GM19099 (cell line): ENCODE measurements around the gene SMCR8.

Experiments used
- POLR2A ChIP-seq: IDR thresholded peaks from 3 replicates; pipeline ENCODE4 v1.6.1; 2011; ENCODE audit warnings: low read depth; ENCODE audit not compliant: insufficient read length; ENCODE audit errors: extremely low read depth

SMCR8 gene, protein sequence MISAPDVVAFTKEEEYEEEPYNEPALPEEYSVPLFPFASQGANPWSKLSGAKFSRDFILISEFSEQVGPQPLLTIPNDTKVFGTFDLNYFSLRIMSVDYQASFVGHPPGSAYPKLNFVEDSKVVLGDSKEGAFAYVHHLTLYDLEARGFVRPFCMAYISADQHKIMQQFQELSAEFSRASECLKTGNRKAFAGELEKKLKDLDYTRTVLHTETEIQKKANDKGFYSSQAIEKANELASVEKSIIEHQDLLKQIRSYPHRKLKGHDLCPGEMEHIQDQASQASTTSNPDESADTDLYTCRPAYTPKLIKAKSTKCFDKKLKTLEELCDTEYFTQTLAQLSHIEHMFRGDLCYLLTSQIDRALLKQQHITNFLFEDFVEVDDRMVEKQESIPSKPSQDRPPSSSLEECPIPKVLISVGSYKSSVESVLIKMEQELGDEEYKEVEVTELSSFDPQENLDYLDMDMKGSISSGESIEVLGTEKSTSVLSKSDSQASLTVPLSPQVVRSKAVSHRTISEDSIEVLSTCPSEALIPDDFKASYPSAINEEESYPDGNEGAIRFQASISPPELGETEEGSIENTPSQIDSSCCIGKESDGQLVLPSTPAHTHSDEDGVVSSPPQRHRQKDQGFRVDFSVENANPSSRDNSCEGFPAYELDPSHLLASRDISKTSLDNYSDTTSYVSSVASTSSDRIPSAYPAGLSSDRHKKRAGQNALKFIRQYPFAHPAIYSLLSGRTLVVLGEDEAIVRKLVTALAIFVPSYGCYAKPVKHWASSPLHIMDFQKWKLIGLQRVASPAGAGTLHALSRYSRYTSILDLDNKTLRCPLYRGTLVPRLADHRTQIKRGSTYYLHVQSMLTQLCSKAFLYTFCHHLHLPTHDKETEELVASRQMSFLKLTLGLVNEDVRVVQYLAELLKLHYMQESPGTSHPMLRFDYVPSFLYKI

DNA sequence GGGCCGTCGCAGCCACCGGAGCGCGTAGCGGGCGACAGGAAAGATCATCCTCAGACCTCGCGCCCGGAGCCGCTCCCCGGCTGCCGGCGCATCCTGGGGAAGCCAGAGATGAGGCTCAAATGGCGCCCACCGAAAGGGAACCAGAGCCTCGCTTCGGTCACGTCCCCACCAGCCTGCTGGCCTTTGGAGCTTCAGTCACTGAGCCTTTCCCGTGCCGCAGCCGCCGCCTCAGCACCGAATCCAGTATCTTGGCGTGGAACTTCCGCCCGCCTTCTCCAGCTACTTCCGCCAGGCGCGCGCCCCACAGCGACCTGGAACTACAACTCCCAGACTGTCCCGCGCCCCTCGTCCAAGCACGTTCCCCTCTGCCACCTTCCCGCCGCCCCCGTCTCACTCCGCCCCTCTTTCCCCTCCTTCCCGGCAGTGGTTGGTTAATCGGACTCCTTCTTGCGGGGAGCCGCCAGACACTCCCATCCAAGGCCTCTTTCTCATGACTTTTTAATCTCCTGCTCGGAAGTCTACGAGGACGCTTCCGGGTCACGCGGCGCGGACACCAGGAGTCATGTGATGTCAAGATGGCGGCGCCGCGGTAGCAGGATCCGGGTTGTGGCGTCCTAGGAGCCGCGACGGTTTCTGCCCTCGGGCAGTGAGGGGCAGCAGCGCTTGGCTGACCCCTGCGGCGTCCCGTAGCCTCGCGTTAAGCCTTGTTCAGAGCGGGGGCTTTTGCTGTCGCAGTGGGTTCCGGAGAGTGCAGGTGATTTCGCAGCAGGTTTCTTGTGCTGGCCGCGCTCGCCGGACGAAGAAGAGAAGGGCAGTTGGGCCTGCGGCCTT lies at the start of gene SMCR8, which contains the start of gene TOP3A:
Gene SMCR8, plus strand, starts transcription at position 563 of the 831 bp plus-strand sequence. CDS start 497 bp downstream, outside the sequence.
Gene TOP3A, minus strand, starts transcription at position 264 of the 831 bp plus-strand sequence. Its CDS starts 216 bp downstream, at position 48.
- TF ChIP-seq POLR2A: peak; percentile 66

DNA sequence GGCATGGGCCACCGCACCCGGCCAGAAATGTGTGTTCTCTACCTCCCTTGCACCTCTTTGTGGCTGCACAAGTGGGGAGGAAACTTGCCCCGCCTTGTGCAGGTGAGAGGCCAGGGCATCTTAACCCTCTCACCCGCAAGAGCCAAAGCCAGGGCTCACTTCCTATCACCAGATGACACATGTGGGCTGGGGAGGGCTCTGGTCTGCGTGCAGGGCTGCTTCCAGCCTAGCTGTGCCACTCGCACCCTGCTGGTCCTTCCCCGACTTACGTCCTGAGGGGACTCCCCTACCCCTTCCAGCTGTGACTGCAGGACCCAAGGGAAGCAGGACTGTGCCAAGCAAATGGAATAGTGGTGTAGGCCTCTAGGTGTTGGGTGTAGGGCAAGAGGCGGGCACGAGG lies 47.7 kb upstream of the SMCR8 start:
- TF ChIP-seq POLR2A: no peak

DNA sequence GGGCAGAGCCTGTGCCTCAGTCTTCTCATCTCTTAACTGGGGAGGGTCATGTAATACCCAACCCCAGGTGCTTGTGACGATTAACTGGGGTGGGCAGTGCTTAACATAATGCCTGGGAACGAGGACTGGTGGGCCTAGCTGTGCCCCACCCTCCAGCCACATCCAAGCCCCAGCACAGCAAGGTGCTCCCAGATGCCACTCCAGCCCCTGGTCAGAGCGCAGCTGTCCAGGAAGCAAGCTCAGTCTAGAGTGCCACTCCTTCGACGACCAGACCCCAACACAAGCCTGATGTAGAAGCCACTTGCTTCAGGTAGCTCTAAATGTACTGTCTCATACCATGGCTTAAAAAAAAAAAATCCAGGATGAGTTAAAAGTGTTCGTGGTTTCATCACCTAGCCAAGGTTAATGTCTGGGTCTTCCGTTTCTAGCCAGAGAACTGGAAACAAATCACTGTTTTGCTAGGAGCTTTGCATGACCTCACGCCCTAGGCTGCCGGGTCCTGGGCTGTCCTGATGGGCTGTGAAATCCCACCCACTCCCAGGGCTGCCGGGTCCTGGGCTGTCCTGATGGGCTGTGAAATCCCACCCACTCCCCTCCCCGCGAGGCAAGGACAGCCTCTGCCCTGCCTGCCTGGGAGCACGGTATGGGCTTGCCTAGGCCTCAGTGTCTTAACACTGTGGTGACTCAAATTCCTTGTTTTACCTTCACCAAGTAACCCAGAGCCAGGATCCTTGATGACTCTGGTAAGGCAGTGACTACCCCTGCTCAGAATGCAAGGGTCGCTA lies 47.0 kb upstream of the SMCR8 start:
- TF ChIP-seq POLR2A: no peak

DNA sequence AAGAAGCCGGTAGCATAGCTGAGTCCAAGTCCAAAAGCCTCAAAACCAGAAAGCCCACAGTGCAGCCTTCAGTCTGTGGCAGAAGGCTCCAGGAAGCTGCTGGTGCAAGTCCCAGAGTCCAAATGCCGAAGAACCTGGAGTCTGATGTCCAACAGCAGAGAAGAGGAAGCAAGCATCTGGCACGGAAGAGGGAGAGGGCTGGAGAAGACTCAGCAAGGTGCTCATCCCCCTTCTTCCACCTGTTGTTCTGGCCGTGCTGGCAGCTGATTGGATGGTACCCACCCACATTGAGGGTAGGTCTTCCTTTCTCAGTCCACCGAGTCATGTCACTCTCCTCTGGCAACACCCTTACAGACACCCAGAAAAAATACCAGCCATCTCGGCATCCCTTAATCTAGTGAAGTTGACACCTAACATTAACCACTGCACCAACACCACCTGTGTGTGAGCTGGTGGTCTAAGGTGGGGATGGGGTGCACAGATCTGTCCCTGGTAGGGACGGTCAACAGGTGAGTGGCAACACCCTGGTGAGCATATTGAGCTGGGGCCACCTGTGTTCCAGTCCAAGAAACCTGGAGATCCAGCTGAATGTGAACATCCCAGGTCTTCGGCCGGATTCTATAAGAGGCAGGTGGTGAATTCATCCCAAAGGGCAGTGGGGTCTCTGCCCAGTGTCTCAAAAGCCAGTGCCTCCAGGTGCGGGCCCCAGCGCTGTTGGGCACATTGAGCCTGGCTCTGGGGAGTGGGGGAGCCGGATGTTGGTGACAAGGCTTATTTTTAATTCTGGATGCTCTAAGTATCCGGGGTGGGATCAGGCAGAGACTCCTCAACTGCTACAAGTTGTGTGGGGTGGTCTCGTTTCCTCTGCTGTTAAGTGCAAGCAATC lies 44.8 kb upstream of the SMCR8 start:
- no peak for TF ChIP-seq POLR2A

DNA sequence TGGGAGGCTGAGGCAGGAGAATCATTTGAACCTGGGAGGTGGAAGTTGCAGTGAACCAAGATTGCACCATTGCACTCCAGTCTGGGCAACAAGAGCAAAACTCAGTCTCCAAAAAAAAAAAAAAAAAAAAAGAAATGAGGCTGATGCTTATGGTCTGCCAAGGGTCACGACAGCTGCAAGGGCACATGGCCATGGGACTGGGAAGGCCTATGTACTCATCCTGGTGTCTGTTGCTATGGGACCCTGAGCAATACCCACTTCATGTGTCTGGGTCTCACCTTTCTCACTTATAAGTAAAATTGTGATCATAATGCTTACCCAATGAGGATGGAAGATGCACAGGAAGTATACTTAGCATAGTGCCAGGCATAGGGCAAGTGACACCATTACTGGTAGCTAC lies 38.0 kb upstream of the SMCR8 start:
- TF ChIP-seq POLR2A: no peak

DNA sequence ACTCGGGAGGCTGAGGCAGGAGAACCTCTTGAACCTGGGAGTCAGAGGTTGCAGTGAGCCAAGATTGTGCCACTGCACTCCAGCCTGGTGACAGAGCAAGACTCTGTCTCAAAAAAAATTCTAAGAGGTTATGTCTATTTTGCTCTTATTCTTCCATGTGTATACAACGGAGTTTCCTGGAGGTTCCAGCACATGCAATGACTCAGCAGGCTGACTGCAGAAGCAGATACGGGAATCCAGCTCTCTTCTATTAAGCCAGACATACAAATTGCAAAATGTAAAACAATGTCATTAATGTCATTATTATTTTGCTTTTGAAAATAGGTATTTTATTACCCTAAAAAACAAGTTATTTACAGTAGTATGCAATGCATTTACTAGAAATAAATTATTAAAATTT lies 36.2 kb upstream of the SMCR8 start:
- no peak for TF ChIP-seq POLR2A

DNA sequence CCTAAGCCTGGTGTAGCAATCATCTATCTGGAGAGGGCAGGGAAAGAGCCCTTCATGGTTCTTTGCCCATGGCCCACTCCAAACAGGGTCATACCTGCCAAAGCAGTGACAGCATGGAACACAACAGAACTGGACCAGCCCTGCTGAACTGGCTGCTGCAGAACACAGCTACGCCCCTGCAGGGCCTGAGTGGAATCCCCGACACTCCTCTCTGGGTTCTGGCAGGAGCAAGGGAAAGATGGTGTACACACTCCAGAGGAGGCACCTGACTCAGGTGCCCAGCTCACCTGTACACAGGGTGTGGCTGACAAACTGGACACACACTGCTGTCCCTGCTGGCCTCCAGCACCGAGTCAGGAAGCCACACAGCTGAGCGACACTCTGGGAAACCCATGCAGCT lies 34.8 kb upstream of the SMCR8 start:
- no peak for TF ChIP-seq POLR2A

DNA sequence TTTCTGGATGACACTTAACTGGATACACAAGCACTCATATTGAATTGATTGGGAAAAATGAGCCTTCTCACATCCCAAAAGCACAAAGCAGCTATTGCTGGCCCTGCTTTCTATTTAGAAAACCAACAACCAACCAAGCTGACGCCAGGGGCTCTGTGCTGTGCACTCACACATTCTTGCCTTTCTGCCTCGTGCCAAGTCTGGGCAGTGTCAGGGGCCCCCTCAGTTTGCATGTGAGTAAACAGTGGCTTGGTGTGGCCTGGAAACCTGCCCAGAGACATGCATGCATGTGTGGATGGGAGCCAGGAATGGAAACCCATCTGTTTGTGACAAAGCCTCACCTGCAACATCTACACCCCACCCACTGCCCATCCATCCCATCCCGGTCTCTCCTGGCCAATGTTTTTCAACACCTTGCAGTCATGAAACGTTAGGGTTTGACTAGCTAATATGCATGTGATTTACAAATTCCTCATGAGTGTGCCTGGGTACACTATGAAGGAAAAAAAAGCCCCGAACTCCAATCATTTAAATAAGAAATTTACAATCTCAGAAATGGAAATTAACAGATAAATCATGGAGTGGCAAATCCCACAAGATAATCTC lies 34.2 kb upstream of the SMCR8 start:
- no peak for TF ChIP-seq POLR2A

DNA sequence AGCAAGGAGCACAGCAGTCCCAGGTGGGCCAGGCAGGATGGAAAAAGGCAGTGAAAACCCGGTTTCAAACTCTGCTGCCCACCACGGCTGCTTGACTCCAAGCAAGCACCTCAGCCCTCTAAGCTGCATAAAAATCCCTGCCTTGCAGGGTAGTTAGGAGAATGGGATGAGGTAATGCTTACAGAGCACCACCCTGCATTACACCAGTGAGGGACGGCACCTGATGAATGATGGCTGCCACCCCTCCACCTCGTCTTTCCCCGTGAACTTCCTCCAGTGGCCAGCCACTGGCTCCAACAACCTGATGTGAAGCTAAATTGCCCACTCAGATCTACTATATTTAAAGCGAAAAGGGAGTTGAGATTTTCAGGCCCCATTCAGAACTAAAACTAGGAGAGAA lies 33.3 kb upstream of the SMCR8 start:
- no peak for TF ChIP-seq POLR2A

DNA sequence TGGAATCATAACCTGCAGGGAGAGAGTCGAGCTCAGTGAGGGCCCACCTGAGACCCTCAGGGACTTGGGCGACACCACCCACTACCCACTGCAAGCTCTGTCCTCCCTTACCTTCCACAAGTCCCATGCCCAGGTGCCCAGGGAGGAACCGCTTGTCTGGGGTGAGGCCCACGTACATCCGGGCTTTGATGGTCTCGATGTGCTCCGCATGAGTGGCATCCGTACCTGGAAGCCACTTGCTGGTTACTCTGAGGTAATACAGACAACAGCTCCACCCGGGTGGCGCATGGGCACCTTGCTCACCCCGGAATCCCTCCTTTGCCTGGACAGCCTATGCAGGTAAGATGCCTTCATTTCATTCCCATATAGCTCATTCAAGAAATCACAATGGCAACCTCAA lies 29.8 kb upstream of the SMCR8 start:
- TF ChIP-seq POLR2A: no peak

DNA sequence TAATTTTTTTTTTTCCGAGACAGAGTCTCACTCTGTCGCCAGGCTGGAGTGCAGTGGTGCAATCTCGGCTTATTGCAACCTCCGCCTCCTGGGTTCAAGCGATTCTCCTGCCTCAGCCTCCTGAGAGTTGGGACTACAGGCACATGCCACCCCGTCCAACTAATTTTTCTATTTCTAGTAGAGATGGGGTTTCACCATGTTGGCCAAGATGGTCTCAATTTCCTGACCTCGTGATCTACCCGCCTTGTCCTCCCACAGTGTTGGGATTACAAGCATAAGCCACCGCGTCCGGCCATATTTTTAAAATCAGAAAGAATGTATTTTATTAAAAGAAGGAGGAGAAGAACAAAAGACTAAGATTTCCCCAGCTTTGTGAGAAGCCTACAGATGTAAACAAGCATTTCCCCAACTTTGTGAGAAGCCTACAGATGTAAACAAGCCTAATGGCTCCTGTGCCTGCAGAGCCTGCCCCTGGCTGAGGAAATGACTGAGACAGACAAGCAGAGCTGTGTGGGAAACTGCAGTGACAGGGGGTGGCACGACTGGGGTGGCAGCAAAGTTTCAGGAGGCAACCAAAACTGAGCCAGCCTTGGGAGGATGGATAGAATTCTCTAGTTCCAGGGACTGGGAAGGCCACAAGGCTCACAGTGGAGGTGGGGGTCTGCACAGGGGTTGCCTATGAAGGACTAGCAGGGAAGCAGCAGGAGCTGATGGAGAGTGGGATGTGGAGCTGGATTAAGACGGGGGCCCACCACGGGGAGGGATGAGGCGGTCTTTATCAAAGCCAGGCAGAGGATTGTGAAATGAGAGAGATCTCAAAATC lies 23.2 kb upstream of the SMCR8 start:
- TF ChIP-seq POLR2A: no peak
